Gastrocnemius medialis (tissue), 4 donors: ENCODE measurements around the gene GARIN5B. TPM values are rescaled to one million over a fixed set of nuclear protein-coding genes. Genes with fewer than 3 reads are reported as not detected.

Source experiments
- ATAC-seq, 2 donors: fragments of 150-250 bp; one replicate each; pipeline ENCODE4 v1.9.1; 2016
- DNase-seq, 2 donors: peaks; one replicate each; pipeline ENCODE4 v3.0.0-alpha.2; 2019
- H3K27ac ChIP-seq, 4 donors: fragments of 200-600 bp; sonication (generic); 1 replicate in 1 of 4; 2 replicates in 3 of 4; pipeline ENCODE4 v1.5.1; 2016 to 2018; ENCODE audit warnings: mild to moderate bottlenecking in 2 of 4, moderate library complexity in 1 of 4
- H3K27me3 ChIP-seq, 3 donors: fragments of 200-600 bp; sonication (generic) in 2 of 3; 1 replicate in 1 of 3; 2 replicates in 2 of 3; pipeline versions ENCODE4 v1.5.1 to v1.6.0; 2016 to 2019; ENCODE audit warnings: mild to moderate bottlenecking in 1 of 3, moderate library complexity in 1 of 3
- H3K36me3 ChIP-seq, 2 donors: fragments of 200-600 bp; sonication (generic) in 1 of 2; one replicate each; pipeline ENCODE4 v1.5.1; 2017 to 2018
- H3K4me1 ChIP-seq, 2 donors: fragments of 200-600 bp; sonication (generic) in 1 of 2; one replicate each; pipeline ENCODE4 v1.5.1; 2016 to 2017; ENCODE audit warnings: mild to moderate bottlenecking in 2 of 2
- H3K4me3 ChIP-seq, 4 donors: fragments of 200-600 bp; sonication (generic) in 3 of 4; 1 replicate in 1 of 4; 2 replicates in 3 of 4; pipeline ENCODE4 v1.5.1; 2016 to 2019; ENCODE audit warnings: mild to moderate bottlenecking in 2 of 4
- H3K9me3 ChIP-seq, 3 donors: fragments of 200-600 bp; sonication (generic) in 2 of 3; 1 replicate in 1 of 3; 2 replicates in 2 of 3; pipeline ENCODE4 v1.5.1; 2016 to 2019
- POLR2A ChIP-seq, 2 donors: fragments of 450-650 bp; IDR thresholded peaks; one replicate each; pipeline ENCODE4 v1.6.1; 2017; ENCODE audit warnings: antibody characterized with exemption in 2 of 2, mild to moderate bottlenecking in 2 of 2, moderate library complexity in 2 of 2
- in situ Hi-C, 4 donors: fragments of 200-750 bp; cut with MboI; loops; one replicate each; pipeline versions ENCODE4 v1.15.0 to v1.8.0; 2017; ENCODE audit warnings: low sequenced_read_pairs in 4 of 4
- intact Hi-C: fragments of 100-400 bp; cut with DNase I; formaldehyde crosslinking; loops from one replicate; pipeline ENCODE4 v1.15.1; 2023; ENCODE audit warnings: low total_unique reads
- total RNA-seq, 4 donors: library from RNA; depleted of rRNA; stranded (reverse); fragments of >200 nt; gene quantifications; one replicate each; pipeline versions ENCODE4 v1.1.0 to v1.2.3, GENCODE V29; 2016
- TF ChIP-seq, protein P1 (sequence below), 5 experiments: fragments of 450-650 bp in 3 of 5; fragments of 200-600 bp in 2 of 5; sonication (generic) in 2 of 5; IDR thresholded peaks in 4 of 5; conservative IDR thresholded peaks in 1 of 5; 1 replicate in 4 of 5; 2 replicates in 1 of 5; pipeline ENCODE4 v1.5.1; 2016 to 2019; ENCODE audit warnings: antibody characterized with exemption in 5 of 5, mild to moderate bottlenecking in 3 of 5, moderate library complexity in 3 of 5

The GARIN5B gene
- total RNA-seq, 4 donors from 2014 or later = not detected

DNA sequence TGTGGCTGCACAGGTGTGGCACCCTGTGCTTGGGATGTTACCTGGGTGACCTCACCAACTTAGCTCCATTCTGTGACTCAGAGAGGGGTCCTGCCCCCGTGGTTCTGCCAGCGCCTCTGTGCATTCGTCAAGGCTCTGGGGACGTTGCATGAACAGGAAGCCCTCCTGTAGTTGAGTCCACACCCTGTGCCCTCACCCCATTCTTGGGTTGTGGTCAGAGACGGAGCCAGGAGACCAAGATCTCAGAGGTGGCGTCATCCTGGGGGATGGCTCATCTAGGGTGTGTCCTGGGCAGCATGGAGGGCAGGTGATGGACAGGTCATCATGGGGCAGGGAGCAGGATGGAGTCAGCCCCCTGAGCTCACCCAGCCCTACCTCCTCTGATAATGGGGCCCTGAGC is 11.0 kb downstream of the GARIN5B start:
- no peaks in the 10 kb centered on the region for H3K36me3 ChIP-seq
- intact Hi-C loops (no loop called here), in situ Hi-C loops (no loop called here)
- DNase-seq = no peak
- TF ChIP-seq POLR2A (IDR thresholded peaks at IDR 0.05) = no peak
- TF ChIP-seq, protein P1, sequence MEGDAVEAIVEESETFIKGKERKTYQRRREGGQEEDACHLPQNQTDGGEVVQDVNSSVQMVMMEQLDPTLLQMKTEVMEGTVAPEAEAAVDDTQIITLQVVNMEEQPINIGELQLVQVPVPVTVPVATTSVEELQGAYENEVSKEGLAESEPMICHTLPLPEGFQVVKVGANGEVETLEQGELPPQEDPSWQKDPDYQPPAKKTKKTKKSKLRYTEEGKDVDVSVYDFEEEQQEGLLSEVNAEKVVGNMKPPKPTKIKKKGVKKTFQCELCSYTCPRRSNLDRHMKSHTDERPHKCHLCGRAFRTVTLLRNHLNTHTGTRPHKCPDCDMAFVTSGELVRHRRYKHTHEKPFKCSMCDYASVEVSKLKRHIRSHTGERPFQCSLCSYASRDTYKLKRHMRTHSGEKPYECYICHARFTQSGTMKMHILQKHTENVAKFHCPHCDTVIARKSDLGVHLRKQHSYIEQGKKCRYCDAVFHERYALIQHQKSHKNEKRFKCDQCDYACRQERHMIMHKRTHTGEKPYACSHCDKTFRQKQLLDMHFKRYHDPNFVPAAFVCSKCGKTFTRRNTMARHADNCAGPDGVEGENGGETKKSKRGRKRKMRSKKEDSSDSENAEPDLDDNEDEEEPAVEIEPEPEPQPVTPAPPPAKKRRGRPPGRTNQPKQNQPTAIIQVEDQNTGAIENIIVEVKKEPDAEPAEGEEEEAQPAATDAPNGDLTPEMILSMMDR (IDR thresholded peaks at IDR 0.05 in 4 of 5, conservative IDR thresholded peaks at IDR 0.05 in 1 of 5) = no peak
- ATAC-seq = no peak
- H3K27ac ChIP-seq = no peak overlapping the region
- no peak overlapping the region for H3K4me3 ChIP-seq
- peaks cover 0 to 15% of the 10 kb centered on the region in 2 donors for H3K4me1 ChIP-seq
- H3K27me3 ChIP-seq = peaks cover 39 to 57% (median 54%) of the 10 kb centered on the region in 3 donors
- no peaks in the 10 kb centered on the region for H3K9me3 ChIP-seq

DNA sequence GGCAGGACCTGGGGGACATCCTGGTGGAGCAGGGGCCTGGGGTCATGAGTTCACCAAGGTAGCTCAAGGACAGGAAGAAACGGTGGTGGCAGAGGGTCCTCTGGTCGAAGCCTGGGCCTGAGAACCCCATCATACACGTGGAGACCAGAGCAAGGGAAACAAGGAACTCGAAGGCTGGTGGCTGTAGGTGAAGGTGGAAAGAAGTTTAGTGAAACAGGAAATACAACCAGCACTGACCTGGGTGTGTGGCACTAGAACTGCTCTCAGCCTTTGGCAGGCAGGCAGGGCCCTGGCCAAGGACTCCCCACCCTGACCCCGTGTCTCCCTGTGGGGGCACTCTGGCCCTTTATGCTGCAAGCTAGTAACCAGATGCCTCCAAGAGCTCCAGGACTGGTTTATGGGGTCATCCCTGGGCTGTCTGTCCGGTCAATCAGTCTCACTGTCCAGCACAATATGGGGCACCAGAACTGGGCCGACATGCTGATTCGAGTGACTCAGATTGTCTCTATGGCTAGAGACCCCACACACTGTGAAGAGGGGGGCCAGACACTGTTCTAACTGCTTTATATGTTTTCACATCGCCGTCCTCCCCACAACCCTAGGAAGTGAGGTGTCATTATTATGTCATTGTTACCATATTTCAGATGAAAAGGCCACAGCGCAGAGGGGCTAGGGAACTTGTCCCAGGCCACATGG is 12.3 kb downstream of the GARIN5B start:
- DNase-seq (no peak), ATAC-seq (no peak)
- peaks cover 39 to 52% (median 46%) of the 10 kb centered on the region in 3 donors for H3K27me3 ChIP-seq
- intact Hi-C loops = no loop called here
- H3K9me3 ChIP-seq = no peaks in the 10 kb centered on the region
- no peak for TF ChIP-seq POLR2A (IDR thresholded peaks at IDR 0.05)
- TF ChIP-seq, protein P1 (IDR thresholded peaks at IDR 0.05 in 4 of 5, conservative IDR thresholded peaks at IDR 0.05 in 1 of 5) = no peak
- peaks cover 0 to 15% of the 10 kb centered on the region in 2 donors for H3K4me1 ChIP-seq
- in situ Hi-C loops = no loop called here
- no peak overlapping the region for H3K27ac ChIP-seq
- no peaks in the 10 kb centered on the region for H3K36me3 ChIP-seq
- H3K4me3 ChIP-seq = no peak overlapping the region

DNA sequence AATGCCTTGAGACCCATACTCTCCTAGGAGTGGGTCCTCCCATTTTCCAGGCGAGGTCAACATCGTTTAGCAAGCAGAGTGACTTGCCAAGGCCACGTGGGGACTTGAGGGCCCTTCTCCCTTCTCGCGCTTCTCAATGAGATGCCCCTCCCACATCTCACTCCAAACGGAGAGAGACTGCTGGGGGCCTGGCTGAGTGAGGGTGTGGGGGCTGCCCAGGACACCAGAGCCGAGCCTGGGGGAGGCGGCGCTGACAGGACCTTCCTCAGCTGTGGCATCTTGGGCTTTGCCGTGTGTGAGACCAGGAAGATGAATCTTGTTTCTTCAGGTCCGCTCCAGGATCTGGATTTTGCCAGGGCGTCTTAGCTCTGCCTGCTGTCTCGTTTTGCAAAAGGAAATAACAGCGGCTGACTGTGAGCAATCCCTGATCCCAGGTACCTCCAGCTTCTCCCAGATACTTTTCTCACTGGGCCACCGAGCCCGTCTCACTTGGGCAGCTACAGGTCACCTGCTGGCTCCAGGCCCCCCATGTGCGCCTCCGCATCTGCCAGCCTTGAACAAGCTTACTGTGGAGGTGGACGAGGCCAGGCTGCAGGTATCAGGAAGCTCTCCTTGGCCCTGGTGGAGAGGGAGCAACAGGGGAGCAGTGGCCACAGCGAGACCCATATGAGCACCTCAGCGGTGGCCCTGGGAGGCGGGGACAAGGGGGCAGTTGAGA is 14.6 kb downstream of the GARIN5B start:
- ATAC-seq (no peak), DNase-seq (no peak)
- intact Hi-C loops (no loop called here), in situ Hi-C loops (no loop called here)
- TF ChIP-seq, protein P1 (IDR thresholded peaks at IDR 0.05 in 4 of 5, conservative IDR thresholded peaks at IDR 0.05 in 1 of 5) = no peak
- TF ChIP-seq POLR2A (IDR thresholded peaks at IDR 0.05) = no peak
- no peak overlapping the region for H3K4me3 ChIP-seq
- H3K9me3 ChIP-seq = no peaks in the 10 kb centered on the region
- H3K27me3 ChIP-seq = peaks cover 23 to 32% (median 24%) of the 10 kb centered on the region in 3 donors
- no peak overlapping the region for H3K27ac ChIP-seq
- peaks cover 0 to 5% of the 10 kb centered on the region in 2 donors for H3K4me1 ChIP-seq
- peaks cover 0 to 4% of the 10 kb centered on the region in 2 donors for H3K36me3 ChIP-seq

DNA sequence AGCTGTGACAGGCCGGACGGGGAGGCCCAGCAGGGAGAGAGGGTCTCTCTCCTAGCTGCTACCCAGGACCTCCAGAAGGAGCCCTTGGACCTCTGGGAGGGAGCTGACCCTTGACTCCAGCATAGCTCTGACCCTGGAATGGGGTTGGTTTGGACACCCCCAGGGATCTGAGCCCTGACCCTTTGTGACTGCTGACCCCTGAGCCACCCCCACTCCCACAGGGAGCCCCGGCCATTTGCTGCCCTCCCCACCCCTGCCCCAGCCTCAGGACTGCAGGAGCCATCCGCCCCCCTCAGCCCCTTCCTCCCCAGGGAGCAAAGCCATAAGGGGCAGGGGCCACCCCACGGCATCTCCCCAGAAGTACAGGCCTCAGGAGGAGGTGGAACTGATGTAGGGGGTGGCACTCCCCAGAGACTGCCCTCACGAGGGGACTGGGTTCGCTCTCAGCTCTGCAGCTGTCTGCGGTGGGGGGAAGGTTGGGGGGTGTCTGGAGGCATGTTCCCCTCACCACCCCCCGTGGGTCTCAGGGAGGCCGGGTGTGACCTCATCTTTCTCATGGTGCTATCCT is 15.5 kb downstream of the GARIN5B start:
- no peaks in the 10 kb centered on the region for H3K9me3 ChIP-seq
- H3K4me1 ChIP-seq = no peaks in the 10 kb centered on the region
- intact Hi-C loops (no loop called here), in situ Hi-C loops (no loop called here)
- ATAC-seq (no peak), DNase-seq (no peak)
- no peak overlapping the region for H3K4me3 ChIP-seq
- no peak overlapping the region for H3K27ac ChIP-seq
- peaks cover 0 to 12% of the 10 kb centered on the region in 2 donors for H3K36me3 ChIP-seq
- TF ChIP-seq, protein P1 (IDR thresholded peaks at IDR 0.05 in 4 of 5, conservative IDR thresholded peaks at IDR 0.05 in 1 of 5) = no peak
- TF ChIP-seq POLR2A (IDR thresholded peaks at IDR 0.05) = no peak
- H3K27me3 ChIP-seq = peaks cover 13 to 23% (median 15%) of the 10 kb centered on the region in 3 donors
